Keratinocyte (primary cell): ENCODE results near the gene ERFE. TPM values are rescaled to one million over a fixed set of nuclear protein-coding genes. Genes with fewer than 3 reads are reported as not detected.
A peak's percentile ranks its signal among the peaks of the same experiment; 100 is the strongest.
"Not testable (repeated sequence)": the region's sequence is repeated elsewhere in the genome, so short reads cannot be mapped to it uniquely, and the experiment has no call there.

Experiments
- DNase-seq: peaks from one replicate; pipeline ENCODE4 v3.0.0-alpha.2; 2011; ENCODE audit warnings: low read depth, missing footprints, low spot score
- FAIRE-seq: peaks from 2 replicates; lab custom pipeline; 2011; peaks lifted over from hg19 to GRCh38; lab: Jason Lieb, UNC
- H2AFZ ChIP-seq: 2 replicates; pipeline ENCODE4 v1.6.0; 2012; ENCODE audit warnings: low read length, control low read depth, inconsistent platforms; ENCODE audit not compliant: control insufficient read depth
- H3K27ac ChIP-seq: 2 replicates; pipeline ENCODE4 v1.5.1; 2011; ENCODE audit warnings: low read length; ENCODE audit not compliant: control insufficient read depth, insufficient read depth
- H3K27me3 ChIP-seq: 3 replicates; pipeline ENCODE4 v1.6.0; 2011; ENCODE audit warnings: low read length; ENCODE audit not compliant: control insufficient read depth, insufficient read depth; ENCODE audit errors: extremely low read depth
- H3K36me3 ChIP-seq, 2 experiments: 2 replicates in 1 of 2; 3 replicates in 1 of 2; pipeline ENCODE4 v1.5.1; 2011; ENCODE audit warnings: low read length in 2 of 2, mild to moderate bottlenecking in 1 of 2; ENCODE audit not compliant: control insufficient read depth in 2 of 2, insufficient read depth in 2 of 2; ENCODE audit errors: extremely low read depth in 1 of 2
- H3K4me1 ChIP-seq: 3 replicates; pipeline ENCODE4 v1.5.1; 2011; ENCODE audit warnings: low read length; ENCODE audit not compliant: control insufficient read depth, insufficient read depth; ENCODE audit errors: extremely low read depth
- H3K4me2 ChIP-seq: 3 replicates; pipeline ENCODE4 v1.6.0; 2011; ENCODE audit warnings: low read depth, low read length; ENCODE audit not compliant: control insufficient read depth, insufficient read depth; ENCODE audit errors: extremely low read depth
- H3K4me3 ChIP-seq, 3 experiments: fragments of 200-600 bp in 1 of 3; sonication (generic) in 1 of 3; 2 replicates in 2 of 3; 3 replicates in 1 of 3; pipeline ENCODE4 v1.5.1; 2011 to 2016; ENCODE audit warnings: low read length in 3 of 3, mild to moderate bottlenecking in 3 of 3, control low read depth in 2 of 3, inconsistent platforms in 1 of 3, low read depth in 1 of 3, mixed read lengths in 1 of 3, mixed run types in 1 of 3, moderate library complexity in 1 of 3; ENCODE audit not compliant: control insufficient read depth in 2 of 3, insufficient read depth in 2 of 3; ENCODE audit errors: extremely low read depth in 1 of 3
- H3K79me2 ChIP-seq: 2 replicates; pipeline ENCODE4 v1.6.0; 2012; ENCODE audit warnings: low read length; ENCODE audit not compliant: control insufficient read depth, insufficient read depth
- H3K9ac ChIP-seq: 3 replicates; pipeline ENCODE4 v1.6.0; 2011; ENCODE audit warnings: low read length; ENCODE audit not compliant: control insufficient read depth, insufficient read depth; ENCODE audit errors: extremely low read depth
- H3K9me1 ChIP-seq: 3 replicates; pipeline ENCODE4 v1.6.0; 2011; ENCODE audit warnings: low read length; ENCODE audit not compliant: control insufficient read depth, insufficient read depth; ENCODE audit errors: extremely low read depth
- H3K9me3 ChIP-seq: 2 replicates; pipeline ENCODE4 v1.5.1; 2012; ENCODE audit warnings: low read depth, low read length; ENCODE audit not compliant: control insufficient read depth
- H4K20me1 ChIP-seq: 3 replicates; pipeline ENCODE4 v1.6.0; 2011; ENCODE audit warnings: low read length; ENCODE audit not compliant: control insufficient read depth, insufficient read depth; ENCODE audit errors: extremely low read depth
- EZH2 ChIP-seq: IDR thresholded peaks from one replicate; pipeline ENCODE4 v1.6.1; 2012; ENCODE audit warnings: inconsistent platforms, mild to moderate bottlenecking, low read length, moderate library complexity
- dilution Hi-C: fragments of 300-500 bp; cut with MboI; formaldehyde crosslinking; loops from one replicate; pipeline ENCODE4 v1.7.0; 2020; ENCODE audit warnings: low sequenced_read_pairs; ENCODE audit not compliant: extremely low pct_ligation_motif_present
- polyA plus RNA-seq, 5 experiments: library from polyadenylated mRNA; depleted of rRNA in 3 of 5; stranded (reverse) in 3 of 5; stranded (forward) in 1 of 5; unstranded in 1 of 5; fragments of >200 nt; gene quantifications; 1 replicate in 1 of 5; 2 replicates in 3 of 5; 3 replicates in 1 of 5; pipeline versions ENCODE4 v1.2.1 to v1.2.3, GENCODE V29; 2011 to 2012; ENCODE audit warnings: missing spikeins in 2 of 5, low read depth in 1 of 5, low replicate concordance in 1 of 5
- TF ChIP-seq, protein P1 (sequence below), 3 experiments: IDR thresholded peaks in 1 of 3; conservative IDR thresholded peaks in 1 of 3; optimal IDR thresholded peaks in 1 of 3; 2 replicates in 2 of 3; 3 replicates in 1 of 3; pipeline versions ENCODE3 to v1.5.1; 2011; ENCODE audit warnings: low read length in 3 of 3, mild to moderate bottlenecking in 3 of 3, moderate library complexity in 2 of 3, control low read depth in 1 of 3, inconsistent platforms in 1 of 3; ENCODE audit not compliant: insufficient read depth in 2 of 3; ENCODE audit errors: extremely low read depth in 1 of 3

The ERFE gene
- polyA plus RNA-seq, 1 donor (not counting 4 experiments of a cell fraction or from before 2014, with no cell fraction given), result 0.14 TPM

DNA sequence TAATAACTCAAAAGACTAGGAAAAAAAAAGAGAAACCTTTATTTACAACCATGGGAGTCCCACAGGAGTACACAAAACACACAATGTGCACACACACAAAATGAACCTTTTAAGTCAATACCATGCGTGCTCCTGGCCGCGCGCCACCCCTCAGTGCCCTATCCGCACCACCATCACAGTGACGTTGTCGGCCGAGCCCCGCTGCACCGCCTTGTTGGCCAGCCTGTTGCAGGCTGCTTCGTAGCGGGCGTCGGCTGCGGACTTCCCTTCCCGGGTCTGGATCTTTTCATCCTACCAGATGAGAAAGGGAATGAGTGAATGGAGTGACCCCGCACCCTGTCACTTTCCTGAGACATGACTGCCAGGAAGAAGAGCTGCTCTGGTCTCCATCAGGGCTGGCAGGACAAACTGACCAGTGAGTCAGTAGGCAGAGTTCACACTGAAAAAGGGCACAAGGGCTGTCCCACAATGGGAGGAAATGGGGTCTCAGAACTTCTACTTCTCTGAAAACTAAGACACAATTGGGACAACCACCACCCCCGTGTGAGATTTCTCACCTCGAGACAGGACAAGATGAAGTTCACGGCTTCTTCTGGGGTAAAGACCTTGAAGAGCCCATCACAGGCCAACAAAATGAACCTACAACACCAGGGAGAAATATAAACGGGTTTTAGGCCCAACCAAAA, 11.8 kb downstream of the ERFE start:
- H3K27ac ChIP-seq, result peak overlapping the region; percentile 93
- H3K9me1 ChIP-seq, result no peaks in the 10 kb centered on the region
- dilution Hi-C loops, result no loop called here
- no peaks in the 10 kb centered on the region for H3K27me3 ChIP-seq
- H2AFZ ChIP-seq, result no peak overlapping the region
- no peaks in the 10 kb centered on the region for H4K20me1 ChIP-seq
- H3K36me3 ChIP-seq, result peaks cover 22 to 65% of the 10 kb centered on the region in 2 experiments
- no peak overlapping the region for H3K4me3 ChIP-seq
- no peak for TF ChIP-seq EZH2
- TF ChIP-seq, protein P1, sequence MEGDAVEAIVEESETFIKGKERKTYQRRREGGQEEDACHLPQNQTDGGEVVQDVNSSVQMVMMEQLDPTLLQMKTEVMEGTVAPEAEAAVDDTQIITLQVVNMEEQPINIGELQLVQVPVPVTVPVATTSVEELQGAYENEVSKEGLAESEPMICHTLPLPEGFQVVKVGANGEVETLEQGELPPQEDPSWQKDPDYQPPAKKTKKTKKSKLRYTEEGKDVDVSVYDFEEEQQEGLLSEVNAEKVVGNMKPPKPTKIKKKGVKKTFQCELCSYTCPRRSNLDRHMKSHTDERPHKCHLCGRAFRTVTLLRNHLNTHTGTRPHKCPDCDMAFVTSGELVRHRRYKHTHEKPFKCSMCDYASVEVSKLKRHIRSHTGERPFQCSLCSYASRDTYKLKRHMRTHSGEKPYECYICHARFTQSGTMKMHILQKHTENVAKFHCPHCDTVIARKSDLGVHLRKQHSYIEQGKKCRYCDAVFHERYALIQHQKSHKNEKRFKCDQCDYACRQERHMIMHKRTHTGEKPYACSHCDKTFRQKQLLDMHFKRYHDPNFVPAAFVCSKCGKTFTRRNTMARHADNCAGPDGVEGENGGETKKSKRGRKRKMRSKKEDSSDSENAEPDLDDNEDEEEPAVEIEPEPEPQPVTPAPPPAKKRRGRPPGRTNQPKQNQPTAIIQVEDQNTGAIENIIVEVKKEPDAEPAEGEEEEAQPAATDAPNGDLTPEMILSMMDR (optimal IDR thresholded peaks at IDR 0.05 in 1 of 3, IDR thresholded peaks at IDR 0.05 in 1 of 3, conservative IDR thresholded peaks at IDR 0.05 in 1 of 3; ENCODE audit: extremely low read depth in 1 of 3, insufficient read depth in 2 of 3, low read length in 3 of 3), result no peak
- no peaks in the 10 kb centered on the region for H3K9me3 ChIP-seq
- no peak for DNase-seq
- H3K79me2 ChIP-seq, result no peaks in the 10 kb centered on the region
- H3K4me2 ChIP-seq, result peak overlapping the region; percentile 63
- no peak for FAIRE-seq
- H3K9ac ChIP-seq, result peak overlapping the region; percentile 68
- peaks cover 43% of the 10 kb centered on the region for H3K4me1 ChIP-seq

- H4K20me1 ChIP-seq, H3K79me2 ChIP-seq, H3K27me3 ChIP-seq, dilution Hi-C loops, H3K4me3 ChIP-seq, DNase-seq, H3K4me2 ChIP-seq, FAIRE-seq, H3K9me3 ChIP-seq, H3K9ac ChIP-seq, H3K9me1 ChIP-seq, H2AFZ ChIP-seq: not testable (repeated sequence)
- Histone ChIP-seq H3K4me1 (peaks cover 44% of the 10 kb centered on the region), H3K27ac (peak overlapping the region; percentile 93), H3K36me3 (peaks cover 22 to 68% of the 10 kb centered on the region in 2 experiments)
Measured at GRCh38 chr2:238171072-238171431, 12.3 kb downstream of the ERFE start.
